ENCODE measurements around the gene CPXM2. TPM values are rescaled to one million over a fixed set of nuclear protein-coding genes. Genes with fewer than 3 reads are reported as not detected.

CPXM2 gene
- total RNA-seq, 1 donor from 2014 or later: 18.9 TPM

DNA sequence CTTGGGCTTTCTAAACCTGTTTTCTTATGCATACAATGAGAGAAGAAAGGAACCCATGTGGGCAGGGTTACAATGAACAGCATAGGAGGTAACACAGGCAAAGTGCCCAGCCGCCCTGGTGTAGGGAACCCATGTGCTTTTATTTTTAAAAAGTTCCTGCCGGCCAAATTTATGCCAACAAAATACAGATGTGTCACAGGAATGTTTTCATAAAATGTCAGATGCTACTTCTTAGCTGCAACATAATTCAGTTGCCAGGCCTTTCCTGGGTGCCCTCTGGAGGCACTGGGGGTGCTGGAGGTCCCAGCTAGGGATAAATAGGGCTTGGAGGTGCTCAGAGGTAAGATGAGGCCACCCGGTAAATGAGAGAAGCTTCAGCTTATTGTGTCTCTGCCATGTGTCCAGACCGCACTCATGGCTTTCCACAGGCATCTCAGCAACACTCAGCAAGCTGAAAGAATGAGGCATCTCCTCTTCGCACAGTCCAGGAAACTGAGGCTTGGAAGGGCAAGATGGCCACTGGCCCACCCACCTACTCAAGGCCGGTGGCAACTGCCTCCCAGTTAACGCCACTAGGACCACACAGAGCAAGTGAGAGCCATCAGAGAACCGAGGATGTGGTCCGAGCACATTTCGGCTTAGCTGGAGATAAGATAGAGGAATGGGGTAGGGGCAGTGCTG, 58.3 kb downstream of the CPXM2 start:
- intact Hi-C loops (cut with DNase I): no loop called here
- H3K4me1 ChIP-seq: no peaks in the 10 kb centered on the region
- no peaks in the 10 kb centered on the region for H3K36me3 ChIP-seq
- DNase-seq (ENCODE audit: extremely low spot score in 2 of 2): peak in 1 of 2 donors; percentile 75
- H3K27me3 ChIP-seq: no peaks in the 10 kb centered on the region
- TF ChIP-seq POLR2A (IDR thresholded peaks at IDR 0.05) (no peak), POLR2AphosphoS5 (IDR thresholded peaks at IDR 0.05; ENCODE audit: insufficient read depth in 1 of 2, low read depth in 1 of 2) (no peak)
- TF ChIP-seq, protein P1, sequence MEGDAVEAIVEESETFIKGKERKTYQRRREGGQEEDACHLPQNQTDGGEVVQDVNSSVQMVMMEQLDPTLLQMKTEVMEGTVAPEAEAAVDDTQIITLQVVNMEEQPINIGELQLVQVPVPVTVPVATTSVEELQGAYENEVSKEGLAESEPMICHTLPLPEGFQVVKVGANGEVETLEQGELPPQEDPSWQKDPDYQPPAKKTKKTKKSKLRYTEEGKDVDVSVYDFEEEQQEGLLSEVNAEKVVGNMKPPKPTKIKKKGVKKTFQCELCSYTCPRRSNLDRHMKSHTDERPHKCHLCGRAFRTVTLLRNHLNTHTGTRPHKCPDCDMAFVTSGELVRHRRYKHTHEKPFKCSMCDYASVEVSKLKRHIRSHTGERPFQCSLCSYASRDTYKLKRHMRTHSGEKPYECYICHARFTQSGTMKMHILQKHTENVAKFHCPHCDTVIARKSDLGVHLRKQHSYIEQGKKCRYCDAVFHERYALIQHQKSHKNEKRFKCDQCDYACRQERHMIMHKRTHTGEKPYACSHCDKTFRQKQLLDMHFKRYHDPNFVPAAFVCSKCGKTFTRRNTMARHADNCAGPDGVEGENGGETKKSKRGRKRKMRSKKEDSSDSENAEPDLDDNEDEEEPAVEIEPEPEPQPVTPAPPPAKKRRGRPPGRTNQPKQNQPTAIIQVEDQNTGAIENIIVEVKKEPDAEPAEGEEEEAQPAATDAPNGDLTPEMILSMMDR (IDR thresholded peaks at IDR 0.05): no peak
- no peak overlapping the region for H3K4me3 ChIP-seq
- H3K27ac ChIP-seq: no peak overlapping the region
- no peaks in the 10 kb centered on the region for H3K9me3 ChIP-seq

DNA sequence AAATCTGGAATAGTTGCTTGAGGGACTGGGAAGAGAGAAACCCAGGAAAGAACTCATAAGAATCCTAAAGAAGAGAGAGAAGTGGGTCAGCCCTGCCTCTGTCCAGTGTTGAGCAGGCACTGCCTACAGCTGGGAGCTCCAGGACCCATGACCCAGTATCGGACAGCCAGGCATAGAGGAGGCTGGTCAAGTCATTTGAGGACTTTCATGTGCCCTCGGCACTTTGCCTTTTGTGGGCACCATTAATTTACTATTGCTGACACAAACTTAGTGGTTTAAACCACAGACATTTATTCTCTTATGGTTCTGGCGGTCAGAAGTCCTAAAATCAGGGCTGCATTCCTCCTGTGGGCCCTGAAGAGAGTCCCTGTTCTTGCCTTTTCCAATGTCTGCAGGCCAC, 60.3 kb downstream of the CPXM2 start:
- Histone ChIP-seq H3K27ac (no peak overlapping the region), H3K27me3 (no peaks in the 10 kb centered on the region), H3K4me3 (no peak overlapping the region), H3K4me1 (no peaks in the 10 kb centered on the region), H3K9me3 (no peaks in the 10 kb centered on the region), H3K36me3 (no peaks in the 10 kb centered on the region)
- TF ChIP-seq POLR2A (IDR thresholded peaks at IDR 0.05): no peak
- TF ChIP-seq, protein P1 (IDR thresholded peaks at IDR 0.05): no peak
- no peak for TF ChIP-seq POLR2AphosphoS5 (IDR thresholded peaks at IDR 0.05; ENCODE audit: insufficient read depth in 1 of 2, low read depth in 1 of 2)
- peak in 1 of 2 donors; percentile 49 for DNase-seq (ENCODE audit: extremely low spot score in 2 of 2)
- intact Hi-C loops (cut with DNase I): no loop called here

DNA sequence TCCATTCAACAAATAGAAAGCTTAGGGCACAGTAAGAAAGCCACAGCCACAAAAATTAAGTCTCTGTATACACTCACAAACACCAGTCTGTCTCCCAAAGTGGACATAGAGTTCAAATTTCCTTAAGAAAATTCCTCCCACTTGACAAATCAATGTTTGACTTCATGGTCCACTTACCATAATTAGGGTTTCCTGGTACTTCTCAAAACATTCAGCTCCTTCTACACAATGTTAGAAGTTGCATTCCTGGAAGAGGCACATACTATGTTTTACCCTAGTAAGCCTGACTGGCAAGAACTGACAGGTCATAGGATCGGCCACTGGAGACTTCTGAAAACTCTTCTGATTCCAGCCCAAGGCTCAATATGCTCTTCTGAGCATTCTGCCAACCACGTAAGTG, 70.5 kb downstream of the CPXM2 start:
- Histone ChIP-seq H3K27ac (no peak overlapping the region), H3K36me3 (no peaks in the 10 kb centered on the region), H3K4me1 (no peaks in the 10 kb centered on the region), H3K9me3 (no peaks in the 10 kb centered on the region), H3K4me3 (no peak overlapping the region), H3K27me3 (no peaks in the 10 kb centered on the region)
- no peak for TF ChIP-seq POLR2AphosphoS5 (IDR thresholded peaks at IDR 0.05; ENCODE audit: insufficient read depth in 1 of 2, low read depth in 1 of 2)
- TF ChIP-seq, protein P1 (IDR thresholded peaks at IDR 0.05): no peak
- no peak for TF ChIP-seq POLR2A (IDR thresholded peaks at IDR 0.05)
- no peak for DNase-seq (ENCODE audit: extremely low spot score in 2 of 2)
- intact Hi-C loops (cut with DNase I): no loop called here

DNA sequence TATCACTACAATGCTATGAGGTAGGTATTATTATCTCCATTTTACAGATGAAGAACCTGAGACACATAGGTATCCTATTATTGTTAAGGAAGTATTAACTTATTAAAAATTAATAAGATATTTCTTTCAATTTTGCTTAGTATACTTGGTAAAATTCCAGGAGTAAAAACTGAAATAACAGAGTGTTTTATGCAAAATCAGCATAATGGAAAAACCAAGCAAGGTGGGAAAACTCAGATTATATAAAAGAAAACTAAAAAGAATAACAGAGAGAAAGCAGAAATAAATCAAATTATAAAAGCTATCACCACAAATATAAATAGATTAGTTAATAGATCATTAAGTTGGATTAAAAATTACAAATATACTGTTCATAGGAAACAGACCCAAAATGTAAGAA, 82.0 kb downstream of the CPXM2 start:
- intact Hi-C loops (cut with DNase I): no loop called here
- H3K27ac ChIP-seq: no peak overlapping the region

DNA sequence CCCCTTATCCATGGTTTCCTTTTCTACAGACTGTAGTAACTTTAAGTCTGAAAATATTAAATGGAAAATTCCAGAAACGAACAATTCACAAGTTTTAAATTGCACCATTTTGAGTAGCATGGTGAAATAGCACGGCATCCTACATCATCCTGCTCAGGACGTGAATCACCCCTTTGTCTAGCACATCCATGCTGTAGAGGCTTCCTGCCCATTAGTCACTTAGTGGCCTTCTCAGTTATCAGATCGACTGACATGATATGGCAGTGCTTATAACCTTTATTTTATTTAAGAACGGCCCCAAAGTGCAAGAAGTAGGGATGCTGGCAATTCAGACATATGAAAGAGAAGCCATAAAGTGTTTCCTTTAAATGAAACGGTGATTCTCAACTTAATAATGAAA, 82.7 kb downstream of the CPXM2 start:
- no peaks in the 10 kb centered on the region for H3K4me1 ChIP-seq

More for the DNA sequence above, 82.0 kb downstream of the CPXM2 start:
- Histone ChIP-seq H3K4me1 (no peaks in the 10 kb centered on the region), H3K9me3 (no peaks in the 10 kb centered on the region), H3K36me3 (no peaks in the 10 kb centered on the region), H3K4me3 (no peak overlapping the region), H3K27me3 (no peaks in the 10 kb centered on the region)
- DNase-seq (ENCODE audit: extremely low spot score in 2 of 2): no peak
- TF ChIP-seq, protein P1 (IDR thresholded peaks at IDR 0.05): no peak
- TF ChIP-seq POLR2AphosphoS5 (IDR thresholded peaks at IDR 0.05; ENCODE audit: insufficient read depth in 1 of 2, low read depth in 1 of 2) (no peak), POLR2A (IDR thresholded peaks at IDR 0.05) (no peak)

More for the DNA sequence above, 82.7 kb downstream of the CPXM2 start:
- H3K9me3 ChIP-seq: no peaks in the 10 kb centered on the region
- intact Hi-C loops (cut with DNase I): no loop called here
- no peaks in the 10 kb centered on the region for H3K27me3 ChIP-seq
- H3K4me3 ChIP-seq: no peak overlapping the region
- no peak for DNase-seq (ENCODE audit: extremely low spot score in 2 of 2)
- H3K36me3 ChIP-seq: no peaks in the 10 kb centered on the region
- H3K27ac ChIP-seq: no peak overlapping the region
- TF ChIP-seq POLR2AphosphoS5 (IDR thresholded peaks at IDR 0.05; ENCODE audit: insufficient read depth in 1 of 2, low read depth in 1 of 2) (peak in 1 of 2 donors; percentile 55), POLR2A (IDR thresholded peaks at IDR 0.05) (no peak)
- TF ChIP-seq, protein P1 (IDR thresholded peaks at IDR 0.05): no peak
